Activated CD8-positive, alpha-beta memory T cell treated with anti-CD3 and anti-CD28 coated beads, Interleukin-2, amount 50 U/mL, for 24 hours (primary cell): ENCODE measurements around the gene UBE3B.
A peak's percentile ranks its signal among the peaks of the same experiment; 100 is the strongest.

ENCODE experiments used
- DNase-seq: peaks from one replicate; pipeline ENCODE4 v3.0.0-alpha.2; 2020; ENCODE audit errors: extremely low read depth

The UBE3B gene

GRCh38 chr12:109553906-109554500 is 76.6 kb downstream of the UBE3B start:
- no peak for DNase-seq

- no peak for DNase-seq
These were observed 77.3 kb downstream of the UBE3B start for GRCh38 chr12:109554761-109555160.

GRCh38 chr12:109555431-109556315 is 78.2 kb downstream of the UBE3B start:
- no peak for DNase-seq

DNA sequence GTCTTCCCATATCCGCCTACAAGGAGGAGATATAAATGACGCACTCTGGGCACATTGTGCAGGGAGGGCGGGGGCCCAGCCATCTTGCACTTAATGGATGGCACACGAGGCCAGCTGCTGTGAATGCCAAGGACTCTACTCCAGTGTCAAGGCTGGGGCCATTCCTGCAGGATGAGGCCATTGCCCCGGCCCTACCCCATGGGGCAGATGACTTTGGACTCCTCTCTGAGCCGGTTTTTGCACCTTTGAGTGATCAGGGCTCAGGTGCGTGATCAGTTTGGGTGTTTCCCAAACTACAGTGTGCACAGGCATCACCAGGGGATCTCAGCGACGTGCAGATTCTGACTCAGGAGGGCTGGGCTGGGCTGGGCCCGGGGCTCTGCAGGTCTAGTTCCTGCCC is 79.8 kb downstream of the UBE3B start:
- DNase-seq: no peak

- DNase-seq: no peak
These were observed 80.4 kb downstream of the UBE3B start for GRCh38 chr12:109557805-109558204.

DNA sequence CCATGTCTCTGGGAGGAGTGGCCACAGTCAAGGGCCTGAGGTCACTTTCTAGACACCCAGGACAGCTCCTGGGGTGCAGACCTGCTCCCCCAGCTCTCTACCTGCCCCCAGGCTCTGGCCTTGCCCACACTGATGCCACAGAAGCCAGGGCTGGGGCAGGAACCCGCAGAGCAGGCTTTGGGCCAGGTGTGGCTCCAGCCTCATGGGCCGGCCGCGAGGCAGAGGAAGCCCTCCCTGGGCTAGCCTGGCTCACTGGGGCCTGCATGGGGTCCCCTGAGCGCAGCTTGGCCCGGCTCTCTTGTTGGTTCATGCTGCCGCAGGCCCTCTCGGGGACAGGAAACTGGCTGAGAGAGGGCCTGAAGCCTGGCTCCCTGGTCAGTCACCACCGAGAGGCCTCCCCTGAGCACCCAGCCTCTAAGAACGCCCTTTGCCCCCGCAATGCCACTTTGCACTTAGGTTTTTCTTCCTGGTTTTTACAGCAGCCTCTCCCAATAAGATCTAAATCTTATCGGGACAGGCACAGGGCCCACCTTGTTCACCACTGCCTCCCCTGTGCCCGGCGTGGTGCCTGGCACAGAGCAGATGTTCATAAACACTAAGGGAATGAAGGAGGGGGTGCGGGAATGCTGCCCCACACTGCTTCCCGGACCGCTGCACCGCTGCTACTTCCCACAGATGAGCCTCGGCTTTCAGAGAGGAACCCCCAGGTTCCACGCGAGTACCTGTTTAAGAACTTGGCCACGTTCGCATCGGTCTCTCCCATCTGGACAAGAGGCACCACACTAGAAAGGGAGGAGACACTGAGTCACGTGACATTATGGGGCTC is 81.2 kb downstream of the UBE3B start:
- DNase-seq: no peak

- DNase-seq: no peak
These were observed 81.7 kb downstream of the UBE3B start for GRCh38 chr12:109559200-109559505.

DNA sequence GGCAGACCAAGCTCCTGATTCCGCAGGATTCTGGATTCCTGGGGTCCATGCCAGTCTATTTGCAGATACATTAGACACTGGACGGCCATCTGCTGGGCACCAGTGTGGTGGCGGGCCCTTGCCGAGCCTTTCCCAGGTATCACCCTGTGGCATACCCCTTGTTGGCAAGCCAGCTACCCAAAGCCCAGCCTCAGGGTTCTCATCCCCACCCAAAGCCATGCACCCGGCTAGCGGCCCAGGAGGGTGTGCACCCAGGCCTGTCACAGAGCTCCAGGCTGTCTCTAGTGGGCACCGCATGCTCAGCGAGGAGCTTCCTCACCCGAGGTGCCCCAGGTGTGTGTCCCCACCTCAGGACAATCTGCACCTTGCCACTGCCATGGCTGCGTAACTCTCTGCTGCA is 82.2 kb downstream of the UBE3B start:
- DNase-seq: no peak

- no peak for DNase-seq
These were observed 83.7 kb downstream of the UBE3B start for GRCh38 chr12:109560867-109561710.

DNA sequence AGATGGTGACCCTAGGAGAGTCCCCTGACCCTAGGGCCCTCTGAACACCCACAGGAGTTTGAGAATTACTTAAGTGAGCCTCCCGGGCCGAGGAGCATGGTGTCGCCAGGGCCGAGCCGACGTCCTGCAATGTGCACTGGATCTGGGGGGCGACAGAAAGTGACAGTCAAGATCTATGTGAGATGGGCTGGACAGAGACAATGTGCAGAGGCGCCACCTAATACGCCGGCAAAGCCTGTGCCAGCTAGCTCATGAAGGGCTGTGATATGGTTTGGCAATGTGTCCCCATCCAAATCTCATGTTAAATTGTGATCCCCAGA is 84.2 kb downstream of the UBE3B start:
- no peak for DNase-seq

DNA sequence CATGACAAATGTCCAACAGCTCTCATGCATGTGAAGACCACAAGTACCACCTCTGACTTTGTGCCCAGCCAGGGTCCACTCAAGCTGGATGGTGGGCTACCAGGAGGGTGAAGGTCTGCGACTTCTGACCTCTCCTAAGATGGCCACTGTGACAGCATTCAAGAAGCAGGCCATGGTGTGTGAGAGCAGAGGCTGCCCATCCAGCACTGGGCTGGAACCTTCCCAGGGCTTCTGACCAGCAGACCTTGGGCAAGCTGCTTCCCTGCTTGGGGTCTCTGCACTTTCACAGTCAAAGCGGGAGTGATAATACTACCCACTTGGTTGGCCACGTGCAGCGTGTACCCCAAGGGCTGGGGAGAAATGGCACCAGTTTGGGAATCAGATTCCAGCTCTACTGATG is 85.4 kb downstream of the UBE3B start:
- DNase-seq: no peak

DNA sequence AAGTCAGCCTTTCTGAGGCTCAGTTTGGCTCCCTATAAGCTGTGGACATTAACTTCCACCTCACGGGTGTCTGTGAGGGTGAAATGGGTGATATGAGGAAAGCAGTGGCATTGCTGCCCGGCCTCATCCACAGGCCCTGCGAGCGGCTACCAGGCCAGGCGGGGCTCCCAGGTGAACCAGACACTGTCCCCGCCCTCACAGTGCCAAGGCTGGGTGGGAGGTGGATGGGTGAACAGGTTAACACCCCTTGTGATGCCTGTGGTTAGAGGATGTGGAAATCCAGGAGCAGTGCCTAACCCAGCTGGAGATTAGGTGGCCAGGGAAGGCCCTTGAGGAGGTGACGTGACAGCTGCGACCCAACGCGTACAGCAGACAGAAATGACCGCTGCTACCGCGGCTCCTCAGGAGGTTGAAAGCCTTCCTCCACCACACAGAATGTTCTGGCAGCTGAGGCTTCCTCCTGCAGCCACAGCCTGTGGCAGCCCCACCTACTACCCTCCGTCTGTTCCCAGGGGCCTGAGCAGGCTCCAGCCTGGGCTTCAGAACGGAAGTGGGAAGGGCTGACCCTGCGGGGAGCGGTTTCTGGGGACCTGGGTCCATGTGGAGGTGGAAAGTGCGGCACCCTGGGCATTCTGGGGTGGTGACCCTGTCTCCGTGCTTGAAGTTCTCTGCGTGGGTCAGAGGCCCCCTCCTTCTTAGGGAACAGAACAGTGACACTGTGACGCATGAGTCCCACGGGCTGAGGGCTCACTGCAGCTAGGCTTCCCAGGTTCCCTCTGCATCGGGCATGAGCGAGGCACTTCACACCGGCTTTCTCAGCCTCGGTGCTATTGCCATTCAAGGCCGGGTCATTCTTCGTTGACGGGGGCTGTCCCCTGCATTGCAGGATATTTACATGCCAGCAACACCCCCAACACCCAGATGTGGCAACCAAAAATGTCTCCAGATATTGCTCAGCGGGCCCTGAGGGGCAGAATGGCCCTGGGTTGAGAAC is 86.2 kb downstream of the UBE3B start:
- no peak for DNase-seq

DNA sequence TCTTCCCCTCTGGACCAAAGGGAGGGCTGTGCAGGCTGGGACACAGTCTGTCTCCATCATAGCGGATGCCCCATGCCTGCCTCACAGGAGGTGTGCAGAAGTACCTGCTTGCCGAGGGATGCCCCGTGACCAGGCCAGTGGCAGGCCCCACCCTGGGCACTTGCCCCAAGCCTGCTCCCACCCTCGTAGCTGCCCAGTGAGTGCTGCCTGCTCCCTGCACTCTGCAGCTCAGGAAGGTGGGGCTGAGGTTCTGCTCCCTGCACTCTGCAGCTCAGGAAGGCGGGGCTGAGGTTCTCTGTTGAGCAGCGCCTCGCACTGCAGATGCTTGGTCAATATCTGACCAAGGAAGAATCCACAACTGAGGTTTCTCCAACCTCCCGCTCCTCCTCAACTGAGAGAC is 89.0 kb downstream of the UBE3B start:
- no peak for DNase-seq

DNA sequence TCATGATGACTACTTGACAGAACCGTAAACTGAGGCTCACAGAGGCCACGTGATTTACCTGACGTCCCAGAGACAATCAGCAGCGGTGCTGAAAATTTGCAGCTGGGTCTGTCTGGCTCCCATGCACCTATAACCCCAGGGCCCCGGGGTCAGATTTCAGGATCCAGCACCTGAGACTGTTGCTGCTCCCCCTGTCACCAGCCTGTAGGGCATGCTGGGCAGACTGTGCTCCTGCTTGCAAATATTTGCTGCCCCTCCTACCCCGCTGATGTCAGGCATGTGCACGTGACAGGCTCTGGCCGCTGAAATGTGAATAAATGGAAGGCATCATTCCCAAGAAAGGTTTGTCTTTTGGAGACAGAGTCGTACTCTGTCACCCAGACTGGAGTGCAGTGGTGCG is 89.9 kb downstream of the UBE3B start:
- no peak for DNase-seq

DNA sequence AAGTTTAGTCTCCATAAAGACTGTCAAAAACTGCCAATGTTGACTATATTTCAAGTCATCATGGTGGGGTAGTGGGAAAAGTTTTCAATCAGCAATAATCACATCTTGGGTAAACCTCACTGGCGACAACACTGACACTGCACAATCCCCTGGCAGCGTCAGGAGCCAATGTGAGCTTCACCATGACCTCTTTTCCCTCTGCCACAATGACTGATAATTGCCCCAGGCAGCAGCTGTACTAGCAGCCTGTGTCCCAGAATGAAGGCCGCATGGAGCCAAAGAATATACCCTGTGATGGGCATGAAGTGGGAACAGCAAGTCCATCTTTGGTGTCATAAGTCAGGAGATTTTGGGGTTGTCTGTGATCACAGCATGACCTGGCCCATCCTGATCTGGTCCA is 90.5 kb downstream of the UBE3B start:
- DNase-seq: no peak

- DNase-seq: no peak
These were observed 91.1 kb downstream of the UBE3B start for GRCh38 chr12:109568486-109568885.

DNA sequence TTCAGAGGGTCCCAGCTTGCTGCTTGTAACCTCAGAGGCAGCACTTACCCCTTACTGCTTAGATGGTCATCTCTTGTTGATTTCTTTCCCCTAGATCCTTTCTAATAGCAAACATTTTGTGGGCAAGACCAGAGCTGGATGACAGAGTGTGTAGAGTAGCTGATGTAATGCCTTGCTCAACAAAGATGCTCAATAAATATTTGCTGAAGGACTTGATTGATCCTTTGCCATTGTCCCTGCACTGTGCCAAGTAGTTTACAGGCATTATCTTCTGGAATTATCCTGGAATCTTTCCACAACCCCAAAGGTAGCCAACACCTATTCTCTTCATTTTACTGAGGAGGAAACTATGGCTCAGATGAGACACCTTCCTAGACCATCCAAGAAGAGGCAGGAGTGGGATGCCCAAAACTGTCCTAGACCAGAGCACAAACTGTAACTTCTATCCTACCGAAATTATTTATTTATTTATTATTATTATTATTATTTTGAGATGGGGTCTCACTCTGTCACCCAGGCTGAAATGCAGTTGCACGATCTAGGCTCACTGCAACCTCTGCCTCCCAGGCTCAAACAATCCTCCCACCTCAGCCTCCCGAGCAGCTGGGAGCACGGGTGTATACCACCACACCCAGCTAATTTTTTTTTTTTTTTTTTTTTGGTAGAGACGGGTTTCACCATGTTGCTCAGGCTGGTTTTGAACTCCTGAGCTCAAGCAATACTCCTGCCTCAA is 94.5 kb downstream of the UBE3B start:
- DNase-seq: no peak

- no peak for DNase-seq
These were observed 95.0 kb downstream of the UBE3B start for GRCh38 chr12:109572506-109572845.

- peak; percentile 97 for DNase-seq
These were observed 95.8 kb downstream of the UBE3B start, which contains the start of the genes MMAB and MVK for GRCh38 chr12:109573029-109573913. Gene MMAB (minus strand): TSS chr12:109573504. CDS start chr12:109573480, 24 bp downstream. Gene MVK (plus strand): TSS chr12:109573794. CDS start chr12:109574823, 1,029 bp downstream.
